ENCODE results near the gene GAL3ST2. TPM values are rescaled to one million over a fixed set of nuclear protein-coding genes. Genes with fewer than 3 reads are reported as not detected.
"Not testable (repeated sequence)": the region's sequence is repeated elsewhere in the genome, so short reads cannot be mapped to it uniquely, and the experiment has no call there.

The GAL3ST2 gene
- total and polyA plus RNA-seq, 9 donors = 0.09 to 0.43 (median 0.25) TPM; not detected in 4

DNA sequence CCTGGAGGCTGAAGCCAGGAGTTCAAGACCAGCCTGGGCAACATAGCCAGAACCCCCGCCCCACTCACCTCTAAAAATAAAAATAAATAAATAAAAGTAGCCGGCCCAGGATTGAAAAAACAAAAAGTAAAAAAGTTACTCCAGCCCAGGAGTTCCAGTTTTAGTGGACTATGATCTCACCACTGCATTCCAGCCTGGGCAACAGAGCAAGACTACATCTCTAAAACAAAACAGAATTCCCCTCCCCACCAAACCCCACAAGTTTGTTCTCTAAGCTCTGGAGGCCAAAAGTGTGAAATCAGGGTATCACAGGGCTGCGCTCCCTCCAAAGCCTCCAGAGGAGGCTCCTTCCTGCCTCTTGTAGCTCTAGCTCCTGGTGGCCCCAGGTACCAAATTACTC lies 40.5 kb upstream of the GAL3ST2 start:
- WGBS (ENCODE audit: insufficient coverage) = 100% methylated on average over 1 of the region's 3 CpGs
- Histone ChIP-seq H3K4me3 (ENCODE audit: low read length) (no peak overlapping the region), H3K9me3 (replicated peaks; ENCODE audit: control insufficient read depth, low read depth, low read length) (no peaks in the 10 kb centered on the region), H3K4me1 (ENCODE audit: control insufficient read depth, insufficient read depth, low read length) (peaks cover 10% of the 10 kb centered on the region), H3K27me3 (ENCODE audit: control insufficient read depth, insufficient read depth, low read length) (no peaks in the 10 kb centered on the region), H3K36me3 (ENCODE audit: control insufficient read depth, insufficient read depth, low read length) (peaks cover 14% of the 10 kb centered on the region), H3K27ac (ENCODE audit: low read length) (no peak overlapping the region)
- DNase-seq = no peak

DNA sequence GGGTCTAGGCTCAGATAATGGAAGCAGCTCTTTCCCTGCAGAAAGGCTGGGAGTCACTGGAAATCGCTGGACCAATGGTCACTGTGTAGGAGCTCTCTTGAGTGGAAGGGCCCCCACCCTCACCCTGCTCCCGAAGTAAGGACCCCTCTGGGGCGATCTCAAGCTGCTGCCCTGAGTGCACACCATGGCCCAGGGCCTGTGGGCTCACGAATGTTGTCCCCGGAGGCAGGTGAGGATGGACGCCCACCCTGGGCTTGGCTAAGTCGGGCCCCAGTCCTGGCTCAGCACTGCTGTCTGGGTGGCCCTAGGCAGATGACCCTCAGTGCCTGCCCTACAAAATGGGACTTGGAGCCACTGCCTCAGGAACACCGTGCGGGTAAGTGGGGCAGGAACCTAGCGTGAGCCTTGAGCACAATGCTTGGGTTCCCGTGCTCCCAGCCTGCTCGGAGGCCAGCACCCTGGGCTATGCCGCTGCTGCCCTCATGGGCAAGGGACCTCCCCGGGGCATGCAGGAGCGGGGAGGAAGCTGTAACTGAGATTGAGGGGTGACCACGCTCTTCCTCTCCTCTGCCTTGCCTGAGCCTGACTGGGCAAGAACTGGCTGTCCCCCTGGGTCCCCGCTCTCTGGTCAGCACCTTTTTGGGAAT lies 38.5 kb upstream of the GAL3ST2 start:
- H3K27me3 ChIP-seq (ENCODE audit: control insufficient read depth, insufficient read depth, low read length) = no peaks in the 10 kb centered on the region
- H3K4me1 ChIP-seq (ENCODE audit: control insufficient read depth, insufficient read depth, low read length) = peaks cover 10% of the 10 kb centered on the region
- no peak overlapping the region for H3K4me3 ChIP-seq (ENCODE audit: low read length)
- H3K36me3 ChIP-seq (ENCODE audit: control insufficient read depth, insufficient read depth, low read length) = peaks cover 16% of the 10 kb centered on the region
- no peak overlapping the region for H3K27ac ChIP-seq (ENCODE audit: low read length)
- no peak for DNase-seq
- H3K9me3 ChIP-seq (replicated peaks; ENCODE audit: control insufficient read depth, low read depth, low read length) = no peaks in the 10 kb centered on the region
- WGBS (ENCODE audit: insufficient coverage) = 92% methylated on average over 15 of the region's 17 CpGs

DNA sequence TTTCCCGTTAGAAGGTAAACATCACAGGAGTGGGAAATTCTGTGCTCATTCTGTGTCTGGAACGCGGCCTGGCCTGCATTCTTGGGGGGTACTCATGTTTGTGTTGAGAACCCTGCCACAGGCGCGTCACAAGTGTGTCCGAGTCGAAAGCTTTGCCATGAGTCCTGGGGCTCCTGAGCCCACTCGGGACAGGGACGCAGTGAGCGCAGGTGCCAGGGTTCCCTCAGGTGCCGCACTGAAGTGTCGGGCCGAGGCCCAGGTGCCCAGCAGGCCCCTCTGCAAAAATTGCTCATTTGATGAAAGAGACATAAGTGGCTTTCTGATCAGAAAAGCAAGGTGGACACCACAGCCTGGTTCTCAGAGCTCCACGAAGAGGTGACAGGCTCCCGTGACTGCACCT lies 37.4 kb upstream of the GAL3ST2 start:
- H3K27ac ChIP-seq (ENCODE audit: low read length) = no peak overlapping the region
- peaks cover 26% of the 10 kb centered on the region for H3K36me3 ChIP-seq (ENCODE audit: control insufficient read depth, insufficient read depth, low read length)
- peaks cover 5% of the 10 kb centered on the region for H3K4me1 ChIP-seq (ENCODE audit: control insufficient read depth, insufficient read depth, low read length)
- 88% methylated on average over 14 of the region's 15 CpGs for WGBS (ENCODE audit: insufficient coverage)
- H3K9me3 ChIP-seq (replicated peaks; ENCODE audit: control insufficient read depth, low read depth, low read length) = no peaks in the 10 kb centered on the region
- no peaks in the 10 kb centered on the region for H3K27me3 ChIP-seq (ENCODE audit: control insufficient read depth, insufficient read depth, low read length)
- no peak overlapping the region for H3K4me3 ChIP-seq (ENCODE audit: low read length)
- DNase-seq = no peak

DNA sequence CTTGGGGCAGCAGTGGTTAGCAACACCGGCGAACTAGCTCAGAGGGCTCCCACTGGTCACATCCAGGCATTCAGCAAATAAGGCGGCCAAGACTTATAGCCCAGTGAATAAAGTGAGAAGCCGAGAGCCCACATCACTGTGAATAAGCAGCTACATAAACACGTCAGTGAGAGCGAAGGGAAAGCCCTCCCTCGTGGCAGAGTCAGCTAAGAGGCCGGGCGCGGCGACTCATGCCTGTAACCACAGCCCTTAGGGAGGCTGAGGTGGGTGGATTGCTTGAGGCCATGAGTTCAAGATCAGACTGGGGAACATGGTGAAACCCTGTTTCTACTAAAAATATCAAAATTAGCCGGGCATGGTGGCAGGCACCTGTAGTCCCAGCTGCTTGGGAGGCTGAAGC lies 37.0 kb upstream of the GAL3ST2 start:
- no peaks in the 10 kb centered on the region for H3K27me3 ChIP-seq (ENCODE audit: control insufficient read depth, insufficient read depth, low read length)
- WGBS (ENCODE audit: insufficient coverage) = 92% methylated on average over 12 of the region's 12 CpGs
- no peak for DNase-seq

DNA sequence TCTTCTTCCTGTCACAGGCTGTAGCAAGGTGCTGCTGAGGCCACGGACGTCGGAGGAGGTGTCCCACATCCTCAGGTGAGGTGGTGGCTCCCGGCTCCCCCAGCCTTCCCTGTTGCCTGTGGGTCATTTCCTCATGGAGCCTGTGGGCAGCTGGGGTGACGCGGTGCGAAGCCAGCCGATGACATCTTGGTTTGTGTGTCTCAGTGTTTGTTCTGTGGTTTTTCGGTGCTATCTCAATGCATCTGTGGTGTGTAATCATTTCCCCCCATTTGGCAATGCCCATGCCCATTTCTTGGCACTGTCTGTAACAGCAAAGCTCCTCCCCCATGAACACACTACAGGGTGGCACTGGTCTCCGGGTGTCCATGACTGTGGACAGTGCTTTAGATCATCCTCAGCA lies 35.6 kb upstream of the GAL3ST2 start:
- H3K27ac ChIP-seq (ENCODE audit: low read length) = no peak overlapping the region
- no peaks in the 10 kb centered on the region for H3K4me1 ChIP-seq (ENCODE audit: control insufficient read depth, insufficient read depth, low read length)
- peaks cover 41% of the 10 kb centered on the region for H3K36me3 ChIP-seq (ENCODE audit: control insufficient read depth, insufficient read depth, low read length)
- WGBS (ENCODE audit: insufficient coverage) = 69% methylated on average over 7 of the region's 10 CpGs
- no peaks in the 10 kb centered on the region for H3K27me3 ChIP-seq (ENCODE audit: control insufficient read depth, insufficient read depth, low read length)
- no peak overlapping the region for H3K4me3 ChIP-seq (ENCODE audit: low read length)
- H3K9me3 ChIP-seq (replicated peaks; ENCODE audit: control insufficient read depth, low read depth, low read length) = peaks cover 5% of the 10 kb centered on the region
- no peak for DNase-seq

More for the DNA sequence above, 37.0 kb upstream of the GAL3ST2 start:
- Histone ChIP-seq H3K4me3 (ENCODE audit: low read length) (no peak overlapping the region), H3K4me1 (ENCODE audit: control insufficient read depth, insufficient read depth, low read length) (peaks cover 4% of the 10 kb centered on the region), H3K27ac (ENCODE audit: low read length) (no peak overlapping the region), H3K9me3 (replicated peaks; ENCODE audit: control insufficient read depth, low read depth, low read length) (no peaks in the 10 kb centered on the region), H3K36me3 (ENCODE audit: control insufficient read depth, insufficient read depth, low read length) (peaks cover 30% of the 10 kb centered on the region)

DNA sequence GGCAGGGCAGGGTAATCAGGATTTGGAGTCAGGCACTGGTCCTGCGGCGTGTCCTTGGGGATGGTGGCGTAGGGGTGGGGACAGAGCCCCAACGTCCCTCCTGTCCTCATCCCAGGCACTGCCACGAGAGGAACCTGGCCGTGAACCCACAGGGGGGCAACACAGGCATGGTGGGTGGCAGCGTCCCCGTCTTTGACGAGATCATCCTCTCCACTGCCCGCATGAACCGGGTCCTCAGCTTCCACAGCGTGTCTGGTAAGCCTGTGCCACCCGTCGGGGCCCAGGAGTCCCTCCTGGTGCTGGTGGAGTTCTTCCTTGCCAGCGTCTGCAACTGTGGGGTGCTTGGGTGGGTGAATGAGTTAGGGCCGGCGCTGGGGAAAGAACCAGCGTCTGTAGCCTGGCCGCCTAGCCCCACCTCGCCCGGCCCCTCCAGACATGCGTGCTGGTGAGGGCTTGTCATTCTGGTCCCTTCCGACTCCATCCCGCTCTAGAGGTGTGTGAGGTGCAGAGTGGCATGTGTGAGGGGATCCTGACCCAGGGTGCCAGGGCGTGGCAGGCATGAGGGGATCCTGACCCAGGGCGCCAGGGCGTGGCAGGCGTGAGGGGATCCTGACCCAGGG lies 34.2 kb upstream of the GAL3ST2 start:
- 92% methylated on average over 21 of the region's 28 CpGs for WGBS (ENCODE audit: insufficient coverage)
- Histone ChIP-seq H3K27me3 (ENCODE audit: control insufficient read depth, insufficient read depth, low read length) (no peaks in the 10 kb centered on the region), H3K4me3 (ENCODE audit: low read length) (no peak overlapping the region), H3K9me3 (replicated peaks; ENCODE audit: control insufficient read depth, low read depth, low read length) (peaks cover 7% of the 10 kb centered on the region), H3K4me1 (ENCODE audit: control insufficient read depth, insufficient read depth, low read length) (no peaks in the 10 kb centered on the region), H3K36me3 (ENCODE audit: control insufficient read depth, insufficient read depth, low read length) (peaks cover 47% of the 10 kb centered on the region), H3K27ac (ENCODE audit: low read length) (no peak overlapping the region)
- no peak for DNase-seq

DNA sequence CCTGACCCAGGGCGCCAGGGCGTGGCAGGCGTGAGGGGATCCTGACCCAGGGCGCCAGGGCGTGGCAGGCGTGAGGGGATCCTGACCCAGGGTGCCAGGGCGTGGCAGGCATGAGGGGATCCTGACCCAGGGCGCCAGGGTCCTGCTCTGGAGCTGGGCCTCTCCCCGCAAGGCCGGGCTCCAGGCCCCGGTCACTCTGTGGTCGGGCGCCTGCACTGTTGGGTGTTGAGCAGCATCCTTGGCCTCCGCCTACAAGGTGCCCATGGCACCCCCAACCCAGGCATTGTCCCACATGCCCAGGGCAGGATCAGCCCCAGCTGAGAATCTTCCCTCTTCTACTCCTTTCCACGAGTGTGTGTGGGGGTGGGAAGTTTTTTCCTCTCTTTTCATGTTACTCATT lies 33.6 kb upstream of the GAL3ST2 start:
- H3K4me1 ChIP-seq (ENCODE audit: control insufficient read depth, insufficient read depth, low read length); H3K9me3 ChIP-seq (replicated peaks; ENCODE audit: control insufficient read depth, low read depth, low read length); H3K27me3 ChIP-seq (ENCODE audit: control insufficient read depth, insufficient read depth, low read length); H3K27ac ChIP-seq (ENCODE audit: low read length); H3K4me3 ChIP-seq (ENCODE audit: low read length); DNase-seq: not testable (repeated sequence)
- peaks cover 51% of the 10 kb centered on the region for H3K36me3 ChIP-seq (ENCODE audit: control insufficient read depth, insufficient read depth, low read length)
- 90% methylated on average over 6 of the region's 15 CpGs for WGBS (ENCODE audit: insufficient coverage)

DNA sequence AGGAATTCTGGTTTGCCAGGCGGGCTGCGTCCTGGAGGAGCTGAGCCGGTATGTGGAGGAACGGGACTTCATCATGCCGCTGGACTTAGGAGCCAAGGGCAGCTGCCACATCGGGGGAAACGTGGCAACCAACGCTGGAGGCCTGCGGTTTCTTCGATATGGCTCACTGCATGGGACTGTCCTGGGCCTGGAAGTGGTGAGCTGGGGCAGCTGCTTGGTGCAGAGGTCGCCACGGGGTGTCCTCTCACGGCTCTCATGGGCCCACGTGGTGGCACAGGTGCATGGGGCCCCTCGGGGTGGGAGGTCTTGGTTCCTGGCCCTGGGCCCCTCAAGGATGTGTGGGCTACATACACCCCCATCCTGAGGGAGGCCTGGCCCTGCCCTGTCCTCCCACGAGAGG lies 33.0 kb upstream of the GAL3ST2 start:
- WGBS (ENCODE audit: insufficient coverage) = 93% methylated on average over 15 of the region's 16 CpGs

DNA sequence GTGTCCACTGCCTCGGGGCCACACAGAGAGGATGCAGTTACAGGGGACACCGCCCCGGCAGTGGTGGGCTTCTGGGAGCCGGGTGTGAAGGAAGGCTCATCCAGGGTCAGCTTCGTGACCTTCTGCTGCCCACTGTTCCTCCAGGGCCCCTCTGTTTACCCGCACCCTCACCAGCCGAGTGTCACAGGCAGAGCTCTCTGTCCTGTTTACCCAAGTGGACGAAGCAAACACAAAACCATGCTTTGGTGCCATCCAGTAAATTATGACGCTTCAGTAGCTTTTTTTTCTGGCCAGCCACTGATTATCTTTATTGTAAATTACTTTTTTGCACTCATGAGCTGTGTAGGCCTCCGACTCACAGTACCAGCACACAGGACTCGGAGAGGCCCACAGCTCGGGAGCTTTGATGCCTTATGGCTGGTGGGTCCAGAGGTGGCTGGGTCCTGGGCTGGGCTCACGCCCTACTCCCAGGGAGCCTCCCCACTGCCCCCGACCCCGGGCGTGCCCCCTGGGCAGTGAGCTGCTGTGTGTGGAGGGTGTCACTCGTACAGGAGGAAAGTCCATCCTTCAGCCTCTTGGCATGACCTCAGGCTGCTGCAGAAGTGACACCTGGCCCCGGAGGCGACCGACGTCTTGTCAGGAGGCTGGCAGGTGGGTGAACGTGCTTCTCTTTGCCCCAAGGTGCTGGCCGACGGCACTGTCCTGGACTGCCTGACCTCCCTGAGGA lies 32.4 kb upstream of the GAL3ST2 start:
- Histone ChIP-seq H3K36me3 (ENCODE audit: control insufficient read depth, insufficient read depth, low read length) (peaks cover 48% of the 10 kb centered on the region), H3K4me3 (ENCODE audit: low read length) (no peak overlapping the region), H3K4me1 (ENCODE audit: control insufficient read depth, insufficient read depth, low read length) (no peaks in the 10 kb centered on the region), H3K27me3 (ENCODE audit: control insufficient read depth, insufficient read depth, low read length) (no peaks in the 10 kb centered on the region), H3K27ac (ENCODE audit: low read length) (no peak overlapping the region), H3K9me3 (replicated peaks; ENCODE audit: control insufficient read depth, low read depth, low read length) (peaks cover 7% of the 10 kb centered on the region)
- 90% methylated on average over 21 of the region's 24 CpGs for WGBS (ENCODE audit: insufficient coverage)
- no peak for DNase-seq

More for the DNA sequence above, 33.0 kb upstream of the GAL3ST2 start:
- no peaks in the 10 kb centered on the region for H3K4me1 ChIP-seq (ENCODE audit: control insufficient read depth, insufficient read depth, low read length)
- peaks cover 48% of the 10 kb centered on the region for H3K36me3 ChIP-seq (ENCODE audit: control insufficient read depth, insufficient read depth, low read length)
- DNase-seq = no peak
- peaks cover 7% of the 10 kb centered on the region for H3K9me3 ChIP-seq (replicated peaks; ENCODE audit: control insufficient read depth, low read depth, low read length)
- no peak overlapping the region for H3K27ac ChIP-seq (ENCODE audit: low read length)
- no peak overlapping the region for H3K4me3 ChIP-seq (ENCODE audit: low read length)
- no peaks in the 10 kb centered on the region for H3K27me3 ChIP-seq (ENCODE audit: control insufficient read depth, insufficient read depth, low read length)

DNA sequence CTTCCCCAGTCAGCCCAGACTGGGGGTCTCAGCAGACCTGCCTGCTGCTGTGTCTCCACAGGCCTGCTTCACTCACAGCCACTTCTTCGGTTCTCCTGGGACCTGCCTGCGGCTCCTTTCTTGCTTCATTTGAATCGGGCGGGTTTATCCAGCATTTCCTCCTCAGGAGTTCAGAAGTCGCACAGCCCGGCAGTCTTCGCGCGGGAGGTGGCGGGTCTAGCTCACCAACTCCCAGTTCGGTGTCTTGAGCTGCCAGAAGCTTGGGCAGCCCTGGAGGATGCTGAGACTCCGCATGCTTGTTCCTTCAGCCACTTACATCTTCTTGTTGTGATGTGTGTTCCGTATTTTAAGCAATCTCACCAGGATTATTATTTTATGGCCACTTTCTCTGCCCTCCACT lies 31.3 kb upstream of the GAL3ST2 start:
- H3K36me3 ChIP-seq (ENCODE audit: control insufficient read depth, insufficient read depth, low read length) = peaks cover 56% of the 10 kb centered on the region
- no peaks in the 10 kb centered on the region for H3K27me3 ChIP-seq (ENCODE audit: control insufficient read depth, insufficient read depth, low read length)
- H3K4me1 ChIP-seq (ENCODE audit: control insufficient read depth, insufficient read depth, low read length) = no peaks in the 10 kb centered on the region
- 98% methylated on average over 6 of the region's 13 CpGs for WGBS (ENCODE audit: insufficient coverage)
- no peak overlapping the region for H3K4me3 ChIP-seq (ENCODE audit: low read length)
- no peak for DNase-seq
- H3K27ac ChIP-seq (ENCODE audit: low read length) = no peak overlapping the region
- peaks cover 7% of the 10 kb centered on the region for H3K9me3 ChIP-seq (replicated peaks; ENCODE audit: control insufficient read depth, low read depth, low read length)
